Measurements from ENCODE around the gene CLSTN2. TPM values are rescaled to one million over a fixed set of nuclear protein-coding genes. Genes with fewer than 3 reads are reported as not detected.

The CLSTN2 gene
- total RNA-seq, 2 experiments from 2014 or later: not detected

DNA sequence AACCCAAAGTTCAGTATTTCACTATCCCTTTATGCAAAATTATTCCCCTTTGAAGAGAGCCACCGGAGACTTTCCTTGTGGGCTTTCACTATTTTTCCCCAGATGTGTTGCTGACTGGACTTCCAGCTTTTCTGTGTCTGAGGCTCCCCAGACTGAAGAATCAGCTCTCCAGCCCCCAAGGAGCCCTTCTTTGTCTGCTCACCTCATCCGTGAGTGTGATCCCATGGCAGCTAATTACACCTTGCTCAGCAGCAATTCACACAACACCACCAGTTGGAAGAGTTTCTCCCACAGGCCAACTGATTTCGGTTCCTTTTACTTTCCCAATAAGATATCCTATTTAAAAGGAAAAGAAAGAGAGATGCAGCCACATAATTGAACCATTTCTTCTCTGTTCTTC is 493.4 kb downstream of the CLSTN2 start:
- CTCF ChIA-PET: no interaction called here
- POLR2A ChIA-PET: no interaction called here

GRCh38 chr3:140429791-140430190 is 494.8 kb downstream of the CLSTN2 start:
- POLR2A ChIA-PET: no interaction called here
- CTCF ChIA-PET: no interaction called here

DNA sequence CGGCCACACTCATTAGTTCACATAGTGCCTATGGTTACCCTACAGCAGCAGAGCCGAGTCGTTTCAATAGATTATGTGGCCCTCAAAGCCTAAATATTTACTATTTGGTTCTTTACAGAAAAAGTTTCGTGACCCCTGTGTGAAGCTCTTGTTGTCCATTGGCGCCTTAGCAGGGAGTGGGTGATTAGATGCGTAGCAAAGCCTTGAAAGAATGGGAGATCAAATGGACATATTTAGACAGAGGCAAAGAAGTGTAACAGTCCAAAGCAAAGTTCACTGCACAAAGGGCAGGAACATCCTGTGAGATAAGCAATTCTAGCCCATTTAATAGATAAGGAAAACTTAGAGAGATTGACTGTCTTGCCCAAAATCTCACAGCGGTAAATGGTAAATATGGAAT is 495.5 kb downstream of the CLSTN2 start:
- CTCF ChIA-PET: no interaction called here
- POLR2A ChIA-PET: no interaction called here

- CTCF ChIA-PET: no interaction called here
- POLR2A ChIA-PET: no interaction called here
Observed at GRCh38 chr3:140432229-140432669, 497.3 kb downstream of the CLSTN2 start.

DNA sequence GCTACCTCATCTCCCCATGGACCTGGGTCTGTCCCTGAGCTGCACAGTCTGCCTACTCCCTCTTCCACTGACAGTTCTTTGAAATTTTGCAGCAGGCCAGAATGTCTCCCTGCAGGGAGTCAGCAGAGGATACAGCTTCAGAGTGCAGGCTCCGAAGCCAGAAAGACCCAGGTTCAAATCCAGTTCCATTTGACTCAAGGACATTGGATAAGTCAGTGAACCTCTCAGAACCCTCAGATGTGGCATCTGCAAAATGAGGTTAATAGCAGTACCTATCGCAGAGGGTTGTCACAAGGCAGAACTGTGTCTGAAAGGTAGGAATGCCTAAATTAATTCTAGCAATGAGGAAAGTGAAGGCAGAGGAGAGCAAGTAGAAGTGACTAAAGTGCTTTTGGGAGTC is 498.4 kb downstream of the CLSTN2 start:
- POLR2A ChIA-PET: no interaction called here

GRCh38 chr3:140434261-140434905 is 499.4 kb downstream of the CLSTN2 start:
- POLR2A ChIA-PET: no interaction called here
- CTCF ChIA-PET: no interaction called here

More for the DNA sequence above, 498.4 kb downstream of the CLSTN2 start:
- CTCF ChIA-PET: no interaction called here

DNA sequence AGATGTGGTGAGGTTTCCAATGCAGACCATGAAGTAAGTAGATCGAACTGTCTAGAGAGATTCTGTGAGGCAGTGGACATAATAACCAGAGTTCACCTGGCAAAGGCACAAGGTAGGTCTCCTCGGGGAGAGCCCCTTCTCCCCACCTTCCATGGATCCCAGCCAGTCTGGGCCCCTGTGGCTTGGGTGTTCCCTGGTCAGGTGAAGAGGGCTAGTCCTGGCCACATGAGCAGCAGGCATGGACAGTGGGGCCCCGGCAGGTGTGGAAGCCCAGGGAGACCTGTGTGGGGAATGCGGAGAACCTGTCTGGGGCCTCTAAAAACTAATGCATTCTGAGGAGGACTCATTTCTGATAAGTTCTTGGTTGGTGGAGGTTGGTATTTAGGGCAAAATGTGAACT is 501.4 kb downstream of the CLSTN2 start:
- POLR2A ChIA-PET: no interaction called here
- CTCF ChIA-PET: no interaction called here

GRCh38 chr3:140438736-140439470 is 503.9 kb downstream of the CLSTN2 start:
- ChIA-PET POLR2A (no interaction called here), CTCF (no interaction called here)

DNA sequence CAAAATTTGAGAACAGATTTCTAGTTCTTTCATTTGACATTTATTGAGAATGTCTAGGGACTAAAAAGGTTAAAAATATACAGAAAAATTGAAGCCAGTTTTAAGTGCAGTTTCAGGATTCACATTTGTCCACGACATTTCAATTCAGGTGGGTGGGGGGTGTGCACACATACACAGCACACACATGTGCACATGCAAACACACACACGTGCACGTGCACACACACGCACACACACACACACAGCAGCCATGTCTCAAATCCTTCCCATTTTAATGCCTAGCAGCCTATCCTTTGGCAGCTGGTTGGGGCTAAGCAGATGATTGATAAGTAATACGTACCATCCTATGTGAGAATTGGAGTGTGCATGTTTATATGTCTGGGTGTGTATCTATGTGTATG is 504.5 kb downstream of the CLSTN2 start:
- ChIA-PET POLR2A (no interaction called here), CTCF (no interaction called here)

- ChIA-PET POLR2A (no interaction called here), CTCF (no interaction called here)
Observed at GRCh38 chr3:140440446-140440845, 505.5 kb downstream of the CLSTN2 start.

GRCh38 chr3:140441006-140441405 is 506.0 kb downstream of the CLSTN2 start:
- POLR2A ChIA-PET: no interaction called here
- CTCF ChIA-PET: no interaction called here

DNA sequence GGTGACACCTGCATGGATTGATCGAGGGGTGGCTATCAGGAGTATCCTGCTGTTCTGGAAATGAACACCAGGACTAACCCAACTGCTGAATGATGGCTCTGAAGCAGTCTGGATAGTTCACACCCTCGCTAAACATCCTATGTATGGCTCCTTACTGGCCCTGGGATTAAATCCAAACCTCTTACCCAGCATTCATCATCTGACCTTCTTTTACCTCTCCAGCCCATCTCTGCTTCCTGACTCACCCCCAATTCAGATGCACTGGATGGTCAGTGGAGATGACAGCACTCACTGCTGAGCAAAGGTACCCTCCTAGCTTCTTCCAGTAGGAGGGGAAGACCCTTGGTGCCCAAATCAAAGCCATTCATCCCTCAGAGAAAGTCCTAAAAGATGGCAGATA is 507.6 kb downstream of the CLSTN2 start:
- ChIA-PET POLR2A (no interaction called here), CTCF (no interaction called here)

DNA sequence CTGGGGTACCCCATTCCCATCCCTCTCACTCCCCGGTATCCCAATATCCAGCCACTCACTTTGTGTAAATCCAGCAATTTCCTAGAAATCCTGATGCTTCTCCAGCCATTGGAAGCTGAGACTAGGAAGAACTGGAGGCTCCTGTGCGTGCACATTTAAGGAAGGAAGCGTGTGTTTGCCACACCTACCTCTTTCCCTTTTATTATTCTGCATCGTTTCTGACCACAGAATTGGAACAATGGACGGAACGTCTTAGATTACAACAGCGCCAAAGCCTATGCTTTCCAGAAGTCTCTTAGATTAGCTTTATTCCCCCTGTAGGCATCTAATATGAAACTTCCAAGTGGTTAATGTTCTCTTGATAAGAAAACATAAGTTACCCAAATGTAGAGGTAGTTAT is 508.1 kb downstream of the CLSTN2 start:
- ChIA-PET CTCF (no interaction called here), POLR2A (no interaction called here)

- ChIA-PET POLR2A (no interaction called here), CTCF (no interaction called here)
Observed at GRCh38 chr3:140443806-140444205, 508.8 kb downstream of the CLSTN2 start.

DNA sequence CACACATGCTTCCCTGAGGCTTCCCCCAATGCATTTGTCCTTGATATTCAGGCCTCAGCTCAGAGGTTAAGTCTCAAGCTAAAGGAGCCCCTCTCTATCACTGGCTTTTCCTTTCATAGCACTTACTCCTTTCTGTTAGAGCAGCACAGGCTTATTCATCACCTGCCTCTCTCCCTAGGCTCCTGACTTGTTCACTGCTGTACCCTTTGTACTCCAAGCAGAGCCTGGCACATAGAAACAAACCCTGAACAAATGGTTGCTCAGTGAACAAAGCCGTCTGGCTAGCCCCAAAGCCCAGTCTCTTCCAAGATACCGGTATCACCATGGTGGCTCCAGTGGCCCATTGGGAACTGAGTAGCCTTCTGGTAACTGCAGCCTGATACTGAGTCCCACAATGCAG is 511.7 kb downstream of the CLSTN2 start:
- ChIA-PET CTCF (no interaction called here), POLR2A (no interaction called here)

DNA sequence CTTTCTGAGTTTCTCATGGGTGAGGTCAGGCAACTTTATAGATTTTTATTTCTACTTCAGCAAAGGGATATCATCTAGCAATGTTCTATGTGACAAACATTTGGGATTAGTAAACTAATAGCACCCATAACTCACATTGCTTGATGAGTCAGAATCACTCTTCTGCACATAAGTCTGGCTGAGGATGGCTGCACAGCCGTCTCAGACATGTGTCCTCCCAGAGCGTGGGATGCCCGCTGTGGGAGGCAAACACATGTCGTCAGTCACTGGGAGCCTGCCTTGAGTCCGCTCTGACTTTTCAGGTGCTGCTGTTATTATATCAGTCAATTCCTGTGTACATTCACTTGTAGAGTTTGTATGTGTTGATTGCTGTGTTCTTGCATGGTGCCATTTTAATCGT is 512.2 kb downstream of the CLSTN2 start:
- ChIA-PET CTCF (no interaction called here), POLR2A (no interaction called here)

GRCh38 chr3:140448001-140448400 is 513.0 kb downstream of the CLSTN2 start:
- POLR2A ChIA-PET: no interaction called here
- CTCF ChIA-PET: no interaction called here

GRCh38 chr3:140449413-140450256 is 514.6 kb downstream of the CLSTN2 start:
- ChIA-PET POLR2A (no interaction called here), CTCF (no interaction called here)

GRCh38 chr3:140453750-140454149 is 518.8 kb downstream of the CLSTN2 start:
- POLR2A ChIA-PET: no interaction called here
- CTCF ChIA-PET: no interaction called here

GRCh38 chr3:140455521-140456214 is 520.7 kb downstream of the CLSTN2 start:
- CTCF ChIA-PET: no interaction called here

DNA sequence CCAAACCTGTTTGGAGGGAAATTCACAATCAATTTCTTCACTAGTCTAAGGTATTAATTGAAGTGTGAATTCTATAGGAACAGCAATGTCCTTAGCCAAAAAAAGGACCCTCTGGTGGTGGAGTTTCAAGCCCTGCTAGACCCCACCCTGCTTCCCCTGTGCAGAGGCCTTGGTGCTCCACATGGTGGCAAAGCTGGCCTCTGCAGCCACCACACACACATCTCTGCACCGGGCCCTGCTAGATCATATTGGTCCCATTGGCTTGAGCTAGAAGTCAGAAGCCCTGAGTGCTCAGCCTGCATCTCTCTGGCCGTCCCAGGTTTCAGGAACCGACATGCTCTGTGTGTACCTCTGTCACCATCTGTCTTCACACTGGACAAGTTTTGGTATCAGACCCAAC is 522.0 kb downstream of the CLSTN2 start:
- POLR2A ChIA-PET: no interaction called here
- CTCF ChIA-PET: no interaction called here

More at GRCh38 chr3:140455521-140456214, 520.7 kb downstream of the CLSTN2 start:
- POLR2A ChIA-PET: no interaction called here

Measured in activated CD8-positive, alpha-beta memory T cell treated with anti-CD3 and anti-CD28 coated beads for 36 hours (primary cell).